Pancreas (tissue), 10 donors: ENCODE data around the gene MYL6. TPM values are rescaled to one million over a fixed set of nuclear protein-coding genes. Genes with fewer than 3 reads are reported as not detected.
"Not testable (repeated sequence)": the region's sequence is repeated elsewhere in the genome, so short reads cannot be mapped to it uniquely, and the experiment has no call there.

Experiments used
- ATAC-seq, 4 donors: fragments of 200-7000 bp; cut with Tn5 transposase; one replicate each; pipeline versions ENCODE4 v1.8.0 to v1.9.1; 2020; ENCODE audit warnings: mild to moderate bottlenecking in 4 of 4, moderate library complexity in 4 of 4
- DNase-seq, 6 donors: peaks; one replicate each; pipeline ENCODE4 v3.0.0-alpha.2; 2020
- FAIRE-seq: peaks from 2 replicates; lab custom pipeline; 2012; peaks lifted over from hg19 to GRCh38; lab: Jason Lieb, UNC
- H3K27ac ChIP-seq, 4 donors: fragments of 200-600 bp; sonication (generic); 1 replicate in 3 of 4; 2 replicates in 1 of 4; pipeline versions ENCODE4 v1.5.0 to v1.8.0; 2020
- H3K27me3 ChIP-seq, 4 donors: fragments of 200-600 bp; one replicate each; pipeline ENCODE4 v1.8.0; 2021
- H3K36me3 ChIP-seq, 3 donors: fragments of 200-600 bp; sonication (generic) in 1 of 3; one replicate each; pipeline versions ENCODE4 v1.5.0 to v1.8.0; 2020 to 2021
- H3K4me1 ChIP-seq, 3 donors: fragments of 200-600 bp; one replicate each; pipeline ENCODE4 v1.8.0; 2021
- H3K4me3 ChIP-seq, 4 donors: fragments of 200-600 bp; sonication (generic) in 2 of 4; one replicate each; pipeline versions ENCODE4 v1.5.0 to v1.8.0; 2020 to 2021
- H3K9me3 ChIP-seq, 4 donors: fragments of 200-600 bp; one replicate each; pipeline ENCODE4 v1.8.0; 2021
- CTCF ChIP-seq, 4 donors: fragments of 200-600 bp; sonication (generic) in 3 of 4; IDR thresholded peaks; one replicate each; pipeline versions ENCODE4 v1.5.0 to v1.8.0; 2021; ENCODE audit warnings: antibody characterized with exemption in 4 of 4
- WGBS, 2 donors: extraction: QIAGEN DNeasy Blood & Tissue Kit; methylation state at CpG; one replicate each; pipeline ENCODE4 v1.1.7; 2013; 5-methylcytosine and 5-hydroxymethylcytosine counted together
- intact Hi-C, 3 donors: fragments of 100-400 bp; cut with DNase I; formaldehyde crosslinking; loops; one replicate each; pipeline versions ENCODE4 v1.11.1 to v1.14.2; 2022
- polyA plus RNA-seq, 2 donors: library from polyadenylated mRNA; stranded (reverse); fragments of 200-250 nt; gene quantifications; one replicate each; pipeline ENCODE4 v1.2.3, GENCODE V29; 2013
- total RNA-seq, 6 donors: library from RNA; stranded (reverse); fragmentation: NEBNext Ultra II Directional in 4 of 6; extraction: Animal tissue kit (Norgen Biotek cat#: 25700) in 4 of 6; gene quantifications; one replicate each; pipeline versions ENCODE4 v1.2.1 to v1.2.4, GENCODE V29; 2021 to 2023
- donor health status: healthy with polysubstance abuse.
- donor health status: DM: no; HTN: no; CAD: no; lungs with moderate emphysema.
- donor health status: DM: no; HTN: no; CAD: no.
- donor health status: control.
- donor health status: control.
- donor health status: Bipolar disorder and iron deficiency.
- donor health status: DM: yes; HTN: yes; CAD: no.
- donor health status: DM: no; HTN: no; CAD: no.
- donor health status: DM: no; HTN: no; CAD: no.
- donor health status: DM: yes; HTN: yes; CAD: no.

Gene MYL6
- total and polyA plus RNA-seq, 8 donors: 270 to 1,217 (median 512) TPM

GRCh38 chr12:56116267-56117081 lies 41.7 kb upstream of the MYL6 start, which contains the start of gene RPL41:
TSS of gene RPL41 (plus strand) at chr12:56116633.
- ATAC-seq: peak; percentile 71 to 84 (median 75)
- H3K27ac ChIP-seq: peak within 1 kb of the TSS; percentile 76 to 94 (median 86)
- H3K36me3 ChIP-seq: peaks cover 0 to 18% (median 13%) of the 10 kb centered on the region in 3 donors
- WGBS, 2 donors: 0% methylated on average over 34 of the region's 34 CpGs
- FAIRE-seq: no peak
- H3K4me1 ChIP-seq: peaks cover 0 to 17% (median 13%) of the 10 kb centered on the region in 3 donors
- H3K9me3 ChIP-seq: no peaks in the 10 kb centered on the region
- H3K4me3 ChIP-seq: peak within 1 kb of the TSS; percentile 45 to 84 (median 66)
- peak; percentile 90 to 94 (median 92) for DNase-seq
- TF ChIP-seq CTCF (IDR thresholded peaks at IDR 0.05): no peak
- intact Hi-C loops: loop anchor here in 1 of 3 donors (5.0 kb wide), 1 partner anchor 39 kb away; no protein-coding TSS in a partner anchor
- H3K27me3 ChIP-seq: no peaks in the 10 kb centered on the region

GRCh38 chr12:56117082-56117706 lies 41.0 kb upstream of the MYL6 start:
- FAIRE-seq, H3K27me3 ChIP-seq, H3K9me3 ChIP-seq, ATAC-seq: not testable (repeated sequence)
- peak overlapping the region; percentile 76 to 94 (median 86) for H3K27ac ChIP-seq
- H3K4me1 ChIP-seq: peaks cover 0 to 17% (median 13%) of the 10 kb centered on the region in 3 donors
- DNase-seq: peak in 1 of 6 donors; percentile 36
- H3K4me3 ChIP-seq: peak overlapping the region; percentile 45 to 84 (median 66)
- H3K36me3 ChIP-seq: peaks cover 0 to 15% (median 8%) of the 10 kb centered on the region in 3 donors
- WGBS, 2 donors: 1 to 2% methylated on average over 12 of the region's 16 CpGs
- intact Hi-C loops: loop anchor here in 1 of 3 donors (5.0 kb wide), 1 partner anchor 40 kb away; no protein-coding TSS in a partner anchor

- peak; percentile 89 to 99 (median 98) for DNase-seq
- H3K27ac ChIP-seq: peak within 1 kb of the TSS; percentile 80 to 94 (median 87)
- TF ChIP-seq CTCF (IDR thresholded peaks at IDR 0.05): peak in 2 of 4 donors; percentile 22 to 30
- H3K27me3 ChIP-seq: no peaks in the 10 kb centered on the region
- peak; percentile 78 to 88 (median 82) for ATAC-seq
- no peaks in the 10 kb centered on the region for H3K9me3 ChIP-seq
- peak within 1 kb of the TSS; percentile 45 to 84 (median 66) for H3K4me3 ChIP-seq
- peaks cover 0 to 17% (median 13%) of the 10 kb centered on the region in 3 donors for H3K4me1 ChIP-seq
- FAIRE-seq: no peak
- H3K36me3 ChIP-seq: peaks cover 0 to 8% (median 0%) of the 10 kb centered on the region in 3 donors
- intact Hi-C loops: loop anchor here in 1 of 3 donors (5.0 kb wide), 1 partner anchor 41 kb away; no protein-coding TSS in a partner anchor
- 0 to 1% methylated on average over 53 to 61 of the region's 61 CpGs for WGBS, 2 donors
Observed at GRCh38 chr12:56117778-56118687, 40.1 kb upstream of the MYL6 start, which contains the start of gene ZC3H10. TSS of gene ZC3H10 (plus strand) at chr12:56118266. CDS start at chr12:56120563, 2,297 bp downstream.

GRCh38 chr12:56118688-56119357 lies 39.3 kb upstream of the MYL6 start:
- FAIRE-seq (no peak), DNase-seq (peak in 1 of 6 donors; percentile 29), ATAC-seq (peak in 1 of 4 donors; percentile 0)
- Histone ChIP-seq H3K27ac (peak overlapping the region; percentile 72 to 88 (median 83)), H3K4me3 (peak overlapping the region; percentile 36 to 67 (median 55)), H3K27me3 (no peaks in the 10 kb centered on the region), H3K36me3 (peaks cover 0 to 8% (median 0%) of the 10 kb centered on the region in 3 donors), H3K4me1 (peaks cover 0 to 17% (median 13%) of the 10 kb centered on the region in 3 donors), H3K9me3 (no peaks in the 10 kb centered on the region)
- intact Hi-C loops: loop anchor here in 1 of 3 donors (5.0 kb wide), 1 partner anchor 42 kb away; no protein-coding TSS in a partner anchor
- TF ChIP-seq CTCF (IDR thresholded peaks at IDR 0.05): no peak
- 1 to 3% methylated on average over 13 of the region's 13 CpGs for WGBS, 2 donors
